Natural killer cell (primary cell): ENCODE data around the gene PHLDA2. TPM values are rescaled to one million over a fixed set of nuclear protein-coding genes. Genes with fewer than 3 reads are reported as not detected.
A peak's percentile ranks its signal among the peaks of the same experiment; 100 is the strongest.

Experiments used
- ATAC-seq, 3 donors: fragments of 150-1000 bp in 2 of 3; fragments of 200-7000 bp in 1 of 3; cut with Tn5 transposase; 1 replicate in 1 of 3; 2 replicates in 2 of 3; pipeline ENCODE4 v1.10.0; 2021; ENCODE audit warnings: mild to moderate bottlenecking in 2 of 3, moderate library complexity in 2 of 3
- DNase-seq, 2 donors: peaks; one replicate each; pipeline versions ENCODE4 v3.0.0 to v3.0.0-alpha.2; 2013 to 2021; ENCODE audit warnings: mixed read lengths in 1 of 2
- H3K27ac ChIP-seq: one replicate; pipeline ENCODE4 v1.5.1; 2013; ENCODE audit warnings: mild to moderate bottlenecking, low read length
- H3K27me3 ChIP-seq: one replicate; pipeline ENCODE4 v1.6.1; 2013; ENCODE audit warnings: low read length; ENCODE audit not compliant: control insufficient read depth, insufficient read depth
- H3K36me3 ChIP-seq: one replicate; pipeline ENCODE4 v1.6.1; 2013; ENCODE audit warnings: low read length; ENCODE audit not compliant: control insufficient read depth, insufficient read depth
- H3K4me1 ChIP-seq: one replicate; pipeline ENCODE4 v1.6.1; 2013; ENCODE audit warnings: low read length; ENCODE audit not compliant: control insufficient read depth, insufficient read depth
- H3K4me3 ChIP-seq: one replicate; pipeline ENCODE4 v1.5.1; 2013; ENCODE audit warnings: low read length
- H3K9me3 ChIP-seq: one replicate; pipeline ENCODE4 v1.6.1; 2013; ENCODE audit warnings: low read length; ENCODE audit not compliant: control insufficient read depth, insufficient read depth
- H3K27ac Mint-ChIP-seq, 2 donors: one replicate each; pipeline ENCODE4 v1.8.0; 2022; ENCODE audit warnings: mild to moderate bottlenecking in 2 of 2, mixed read lengths in 2 of 2, moderate library complexity in 1 of 2
- H3K27me3 Mint-ChIP-seq, 2 donors: one replicate each; pipeline ENCODE4 v1.8.0; 2022; ENCODE audit warnings: low read depth in 2 of 2, mixed read lengths in 2 of 2
- H3K36me3 Mint-ChIP-seq: one replicate; pipeline ENCODE4 v1.8.0; 2022; ENCODE audit warnings: mixed read lengths
- H3K4me1 Mint-ChIP-seq, 2 donors: one replicate each; pipeline ENCODE4 v1.8.0; 2022; ENCODE audit warnings: mixed read lengths in 2 of 2
- H3K4me3 Mint-ChIP-seq: one replicate; pipeline ENCODE4 v1.8.0; 2022; ENCODE audit warnings: mild to moderate bottlenecking, moderate library complexity, mixed read lengths
- H3K9me3 Mint-ChIP-seq, 2 donors: one replicate each; pipeline ENCODE4 v1.8.0; 2022; ENCODE audit warnings: mixed read lengths in 2 of 2
- whole genome bisulfite sequencing: methylation state at CpG from one replicate; pipeline ENCODE4 v1.1.7; 2013; ENCODE audit warnings: missing lambda C conversion rate; ENCODE audit not compliant: insufficient coverage; 5-methylcytosine and 5-hydroxymethylcytosine counted together
- intact Hi-C: fragments of 100-400 bp; cut with micrococcal nuclease; formaldehyde crosslinking; loops from one replicate; pipeline ENCODE4 v1.14.2; 2022
- total RNA-seq, 4 donors: library from RNA; stranded (reverse); fragments of 120-200 nt in 1 of 4; gene quantifications; one replicate each; pipeline versions ENCODE4 v1.2.3 to v1.2.4, GENCODE V29; 2013 to 2022
- TF ChIP-seq, protein P1 (sequence below): fragments of 200-600 bp; IDR thresholded peaks from one replicate; pipeline ENCODE4 v1.8.0; 2022; ENCODE audit warnings: antibody characterized with exemption

The PHLDA2 gene, protein sequence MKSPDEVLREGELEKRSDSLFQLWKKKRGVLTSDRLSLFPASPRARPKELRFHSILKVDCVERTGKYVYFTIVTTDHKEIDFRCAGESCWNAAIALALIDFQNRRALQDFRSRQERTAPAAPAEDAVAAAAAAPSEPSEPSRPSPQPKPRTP
- 1 to 10 TPM in 2 of 3 donors, under 1 TPM in 1; 0.79 to 3.2 (median 2.2) TPM for total RNA-seq
- total RNA-seq (2013): 0.27 TPM

DNA sequence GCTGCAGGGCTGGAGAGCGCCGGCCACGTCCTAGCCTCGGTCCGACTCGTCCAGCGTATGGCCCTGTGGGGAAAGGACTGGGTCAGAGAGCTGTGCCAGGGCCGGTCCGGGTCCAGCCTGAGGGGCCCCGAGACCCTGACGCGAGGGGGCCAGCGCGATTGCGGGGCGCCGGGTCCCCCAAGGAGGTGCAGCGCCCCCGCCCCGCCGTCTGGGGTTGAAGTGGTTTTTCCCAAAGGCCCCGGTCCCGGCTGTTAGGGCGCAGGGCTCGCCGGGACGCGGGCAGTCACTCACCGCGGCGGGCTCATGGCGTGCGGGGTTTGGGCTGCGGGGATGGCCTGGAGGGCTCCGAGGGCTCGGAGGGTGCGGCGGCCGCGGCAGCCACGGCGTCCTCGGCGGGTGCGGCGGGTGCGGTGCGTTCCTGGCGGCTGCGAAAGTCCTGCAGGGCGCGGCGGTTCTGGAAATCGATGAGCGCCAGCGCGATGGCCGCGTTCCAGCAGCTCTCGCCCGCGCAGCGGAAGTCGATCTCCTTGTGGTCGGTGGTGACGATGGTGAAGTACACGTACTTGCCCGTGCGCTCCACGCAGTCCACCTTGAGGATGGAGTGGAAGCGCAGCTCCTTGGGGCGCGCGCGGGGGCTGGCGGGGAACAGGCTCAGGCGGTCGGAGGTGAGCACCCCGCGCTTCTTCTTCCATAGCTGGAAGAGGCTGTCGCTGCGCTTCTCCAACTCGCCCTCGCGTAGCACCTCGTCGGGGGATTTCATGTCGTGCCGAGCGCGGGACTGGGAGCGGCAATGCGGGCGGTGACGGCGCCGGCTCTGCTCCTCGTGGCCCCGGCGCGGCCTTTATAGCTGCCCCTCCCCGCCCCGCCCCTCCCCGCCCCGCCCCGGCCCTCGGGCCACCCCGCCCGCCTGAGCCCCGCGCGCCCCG, at the start of gene PHLDA2:
Gene PHLDA2 (minus strand): TSS at position 816 of the 926 bp plus-strand sequence. CDS start 56 bp downstream, at position 760.
- Histone ChIP-seq H3K27ac (no peak within 1 kb of the TSS), H3K27me3 (peaks cover 31% of the 10 kb centered on the region), H3K36me3 (no peaks in the 10 kb centered on the region), H3K4me1 (peaks cover 49% of the 10 kb centered on the region), H3K9me3 (no peaks in the 10 kb centered on the region), H3K4me3 (peak within 1 kb of the TSS; percentile 19)
- H3K9me3 Mint-ChIP-seq: no peaks in the 10 kb centered on the region
- H3K4me1 Mint-ChIP-seq: peaks cover 17 to 36% of the 10 kb centered on the region in 2 donors
- ATAC-seq: peak; percentile 19 to 38 (median 30)
- TF ChIP-seq, protein P1, sequence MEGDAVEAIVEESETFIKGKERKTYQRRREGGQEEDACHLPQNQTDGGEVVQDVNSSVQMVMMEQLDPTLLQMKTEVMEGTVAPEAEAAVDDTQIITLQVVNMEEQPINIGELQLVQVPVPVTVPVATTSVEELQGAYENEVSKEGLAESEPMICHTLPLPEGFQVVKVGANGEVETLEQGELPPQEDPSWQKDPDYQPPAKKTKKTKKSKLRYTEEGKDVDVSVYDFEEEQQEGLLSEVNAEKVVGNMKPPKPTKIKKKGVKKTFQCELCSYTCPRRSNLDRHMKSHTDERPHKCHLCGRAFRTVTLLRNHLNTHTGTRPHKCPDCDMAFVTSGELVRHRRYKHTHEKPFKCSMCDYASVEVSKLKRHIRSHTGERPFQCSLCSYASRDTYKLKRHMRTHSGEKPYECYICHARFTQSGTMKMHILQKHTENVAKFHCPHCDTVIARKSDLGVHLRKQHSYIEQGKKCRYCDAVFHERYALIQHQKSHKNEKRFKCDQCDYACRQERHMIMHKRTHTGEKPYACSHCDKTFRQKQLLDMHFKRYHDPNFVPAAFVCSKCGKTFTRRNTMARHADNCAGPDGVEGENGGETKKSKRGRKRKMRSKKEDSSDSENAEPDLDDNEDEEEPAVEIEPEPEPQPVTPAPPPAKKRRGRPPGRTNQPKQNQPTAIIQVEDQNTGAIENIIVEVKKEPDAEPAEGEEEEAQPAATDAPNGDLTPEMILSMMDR: no peak
- H3K27ac Mint-ChIP-seq: peak within 1 kb of the TSS; percentile 69 to 92
- WGBS: under 1% methylated on average over 105 of the region's 113 CpGs
- intact Hi-C loops: no loop called here
- peaks cover 10 to 22% of the 10 kb centered on the region in 2 donors for H3K27me3 Mint-ChIP-seq
- peak; percentile 47 to 82 for DNase-seq
- H3K4me3 Mint-ChIP-seq: peak within 1 kb of the TSS; percentile 87
- H3K36me3 Mint-ChIP-seq: no peaks in the 10 kb centered on the region

DNA sequence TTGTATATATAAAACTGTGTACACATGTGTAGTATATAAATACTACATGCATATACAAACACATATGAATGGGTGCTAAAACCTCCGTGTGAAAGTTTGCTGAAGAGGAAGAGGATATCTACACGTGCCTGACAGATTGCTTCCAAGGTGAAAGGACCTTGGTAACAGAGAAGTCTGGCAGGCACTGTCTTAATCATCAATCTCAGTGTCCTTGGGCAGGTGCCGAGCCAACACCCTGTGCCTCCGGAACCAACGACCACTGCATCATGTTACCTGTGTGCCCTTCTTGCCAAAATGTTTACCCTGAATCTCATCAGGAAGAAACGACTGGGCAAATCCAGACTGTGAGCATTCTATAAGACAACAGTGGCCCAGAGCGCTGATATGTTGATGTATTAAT, 47.9 kb upstream of the PHLDA2 start:
- no peaks in the 10 kb centered on the region for H3K27me3 ChIP-seq
- no peaks in the 10 kb centered on the region for H3K9me3 ChIP-seq
- Mint-ChIP-seq H3K27me3 (no peaks in the 10 kb centered on the region), H3K27ac (peak overlapping the region in 1 of 2 donors; percentile 17), H3K4me1 (peaks cover 15 to 28% of the 10 kb centered on the region in 2 donors), H3K4me3 (no peak overlapping the region), H3K36me3 (no peaks in the 10 kb centered on the region), H3K9me3 (no peaks in the 10 kb centered on the region)
- ATAC-seq (no peak), DNase-seq (no peak)
- H3K36me3 ChIP-seq: peaks cover 62% of the 10 kb centered on the region
- 89% methylated on average over 7 of the region's 7 CpGs for WGBS
- TF ChIP-seq, protein P1: no peak
- intact Hi-C loops: loop anchor here (5.0 kb wide), 1 partner anchor 45 kb away; no protein-coding TSS in a partner anchor
- peaks cover 8% of the 10 kb centered on the region for H3K4me1 ChIP-seq
- H3K27ac ChIP-seq: no peak overlapping the region
- H3K4me3 ChIP-seq: no peak overlapping the region

DNA sequence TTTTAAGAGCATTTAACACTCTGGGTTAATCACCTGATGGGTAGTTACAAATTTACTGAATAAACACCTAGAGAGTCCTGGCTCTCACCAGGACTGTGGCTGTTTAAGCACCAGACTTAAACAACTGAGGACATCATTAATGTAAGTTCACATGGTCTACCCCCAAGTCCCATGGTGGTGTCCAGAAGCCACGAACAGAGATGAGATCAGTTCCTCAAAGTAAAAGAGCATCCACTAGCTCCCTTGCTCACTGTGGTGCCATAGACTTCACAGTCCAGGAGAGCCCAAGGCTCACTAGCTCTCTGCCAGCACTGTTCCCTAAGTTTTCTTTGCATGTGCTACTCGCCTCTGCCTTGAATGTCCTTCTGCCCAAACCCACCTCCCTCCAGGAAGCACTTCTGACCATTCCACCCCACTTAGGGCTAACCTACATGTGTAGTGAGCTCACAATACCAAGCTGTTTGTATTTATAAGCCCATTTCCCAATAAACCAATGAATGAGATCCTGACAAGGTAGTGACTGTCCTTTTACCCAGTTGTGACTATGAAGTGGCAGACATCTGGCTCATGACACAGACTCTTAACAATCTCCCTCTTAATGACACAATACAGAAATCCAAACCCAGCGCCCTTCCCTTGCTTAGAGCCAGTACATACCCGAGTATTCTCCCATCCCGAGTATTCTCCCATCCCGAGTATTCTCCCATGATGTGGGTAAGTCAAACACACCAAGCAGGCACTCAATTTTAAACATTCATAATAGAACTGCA, 47.3 kb upstream of the PHLDA2 start:
- DNase-seq: no peak
- TF ChIP-seq, protein P1: no peak
- Mint-ChIP-seq H3K36me3 (no peaks in the 10 kb centered on the region), H3K4me1 (peaks cover 9 to 21% of the 10 kb centered on the region in 2 donors), H3K27me3 (no peaks in the 10 kb centered on the region), H3K27ac (peak overlapping the region; percentile 17 to 30), H3K9me3 (no peaks in the 10 kb centered on the region), H3K4me3 (no peak overlapping the region)
- Histone ChIP-seq H3K27ac (no peak overlapping the region), H3K4me3 (no peak overlapping the region), H3K9me3 (no peaks in the 10 kb centered on the region), H3K4me1 (peaks cover 5% of the 10 kb centered on the region), H3K36me3 (peaks cover 69% of the 10 kb centered on the region), H3K27me3 (no peaks in the 10 kb centered on the region)
- intact Hi-C loops: loop anchor here (5.0 kb wide), 1 partner anchor 46 kb away; no protein-coding TSS in a partner anchor
- ATAC-seq: peak in 1 of 3 donors; percentile 39
- WGBS: 91% methylated on average over 6 of the region's 6 CpGs
